ENCODE measurements around the gene GANAB.
A peak's percentile ranks its signal among the peaks of the same experiment; 100 is the strongest.

The GANAB gene

DNA sequence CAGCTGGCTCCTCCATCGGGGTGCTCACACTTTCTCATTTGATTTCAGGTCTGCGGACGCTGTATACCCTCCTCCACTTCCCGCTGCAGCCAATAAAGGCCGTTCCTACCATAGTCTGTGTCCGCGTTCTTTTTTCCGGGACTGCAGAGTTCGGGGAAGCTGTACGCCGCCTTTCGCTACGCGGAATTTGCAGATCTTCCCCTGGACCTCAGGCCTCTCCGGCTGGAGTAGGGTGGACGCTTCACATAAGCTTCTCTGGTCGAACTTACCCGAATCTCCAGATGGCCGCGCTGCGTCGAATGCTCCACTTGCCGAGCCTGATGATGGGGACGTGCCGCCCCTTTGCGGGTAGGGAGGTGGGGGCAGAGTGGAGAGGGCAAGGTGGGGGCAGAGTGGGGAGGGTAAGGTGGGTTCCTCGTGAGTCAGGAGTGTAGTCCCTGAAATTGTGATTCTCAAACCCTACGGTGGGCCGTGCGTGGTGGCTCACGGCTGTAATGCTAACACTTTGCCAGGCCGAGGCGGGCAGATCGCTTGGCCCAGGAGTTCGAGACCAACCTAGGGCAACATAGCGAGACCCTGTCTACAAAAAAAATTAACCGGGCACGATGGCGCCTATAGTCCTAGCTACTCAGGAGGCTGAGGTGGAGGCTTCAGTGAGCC, 19.3 kb upstream of the GANAB start:
- peak overlapping the region; percentile 87 for H3K14ac ChIP-seq (ENCODE audit: low read length)
- H3K23ac ChIP-seq (ENCODE audit: low read length), result no peak overlapping the region
- peak; percentile 29 to 55 for DNase-seq
- H3K79me2 ChIP-seq (ENCODE audit: control insufficient read depth, insufficient read depth, low read length, poor library complexity), result peaks cover 18% of the 10 kb centered on the region
- H3K9ac ChIP-seq (ENCODE audit: low read length), result peak overlapping the region; percentile 82
- peak overlapping the region; percentile 85 for H3K4me3 ChIP-seq (ENCODE audit: low read depth, low read length)
- H3K18ac ChIP-seq (ENCODE audit: low read length), result peak overlapping the region; percentile 85
- peak overlapping the region; percentile 21 for H2BK120ac ChIP-seq (ENCODE audit: insufficient read depth, low read length, poor library complexity)
- H4K91ac ChIP-seq (ENCODE audit: low read depth, low read length), result peak overlapping the region; percentile 75
- peaks cover 13 to 28% of the 10 kb centered on the region in 2 experiments for H3K36me3 ChIP-seq (ENCODE audit: control insufficient read depth in 1 of 2, insufficient read depth in 2 of 2, low read length in 2 of 2)
- no peak overlapping the region for H2AFZ ChIP-seq (ENCODE audit: insufficient read depth, low read length, poor library complexity)
- H3K9me3 ChIP-seq (ENCODE audit: insufficient read depth, low read depth, low read length), result no peaks in the 10 kb centered on the region
- H4K12ac ChIP-seq (ENCODE audit: low read depth, low read length), result peak overlapping the region; percentile 81
- peak overlapping the region; percentile 36 for H2AK5ac ChIP-seq (ENCODE audit: low read length)
- peak overlapping the region; percentile 25 for H2BK5ac ChIP-seq (ENCODE audit: low read depth, low read length, poor library complexity)
- H3K4ac ChIP-seq (ENCODE audit: low read depth, low read length), result peak overlapping the region; percentile 93
- H3K27ac ChIP-seq (ENCODE audit: low read depth, low read length), result peak overlapping the region; percentile 66
- WGBS (ENCODE audit: extremely low coverage, insufficient coverage, insufficient read length), result no CpG with 5 or more reads among the region's 39 CpGs
- H3K4me1 ChIP-seq (ENCODE audit: control insufficient read depth in 1 of 2, insufficient read depth in 2 of 2, low read length in 2 of 2), result peaks cover 10% of the 10 kb centered on the region in 2 experiments
- H4K8ac ChIP-seq (ENCODE audit: low read depth, low read length), result peak overlapping the region; percentile 64
- H3K27me3 ChIP-seq (ENCODE audit: insufficient read depth, low read length), result no peaks in the 10 kb centered on the region
- H2BK12ac ChIP-seq (ENCODE audit: low read length), result peak overlapping the region; percentile 16
- peak overlapping the region; percentile 68 for H3K4me2 ChIP-seq (ENCODE audit: low read length)
- peaks cover 13% of the 10 kb centered on the region for H3K79me1 ChIP-seq (ENCODE audit: low read length)

DNA sequence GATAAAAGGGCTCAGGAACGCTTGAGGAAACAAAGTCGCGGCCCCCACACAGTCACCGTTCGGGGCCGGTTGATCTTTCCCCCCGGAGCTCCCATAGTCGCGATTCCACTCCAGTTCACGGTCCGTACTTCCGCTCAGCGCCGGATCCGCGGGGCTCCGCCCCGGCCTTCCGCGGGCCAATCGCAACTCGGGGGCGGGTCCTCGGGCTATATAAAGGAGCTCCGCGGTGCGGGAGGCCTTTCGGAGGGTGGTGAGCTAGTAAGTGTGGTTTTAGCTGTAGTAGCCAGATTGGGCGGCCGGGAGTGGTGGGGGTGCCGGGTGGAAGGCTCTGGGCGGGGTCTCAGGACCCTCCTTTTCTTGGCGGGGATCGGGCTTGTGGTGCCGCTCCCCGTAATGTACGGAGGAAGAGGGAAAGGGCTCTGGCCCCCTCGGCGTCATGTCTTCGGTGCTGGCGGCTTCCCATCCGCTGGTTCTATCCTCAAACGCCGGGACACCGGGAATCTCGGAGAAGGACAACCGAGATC, 18.7 kb upstream of the GANAB start, which contains the start of the genes C11orf98 and CSKMT:
TSS of gene C11orf98 (minus strand) at position 136 of the 524 bp plus-strand sequence. CDS start at position 95, 41 bp downstream.
TSS of gene CSKMT (plus strand) at position 238 of the 524 bp plus-strand sequence. CDS start 568 bp downstream, outside the sequence.
- H2BK5ac ChIP-seq (ENCODE audit: low read depth, low read length, poor library complexity), result peak within 1 kb of the TSS; percentile 69
- peak within 1 kb of the TSS; percentile 90 for H3K9ac ChIP-seq (ENCODE audit: low read length)
- H4K12ac ChIP-seq (ENCODE audit: low read depth, low read length), result peak within 1 kb of the TSS; percentile 81
- H4K91ac ChIP-seq (ENCODE audit: low read depth, low read length), result peak within 1 kb of the TSS; percentile 83
- H3K4me2 ChIP-seq (ENCODE audit: low read length), result peak within 1 kb of the TSS; percentile 68
- peak within 1 kb of the TSS; percentile 85 for H3K18ac ChIP-seq (ENCODE audit: low read length)
- H3K14ac ChIP-seq (ENCODE audit: low read length), result peak within 1 kb of the TSS; percentile 88
- no peaks in the 10 kb centered on the region for H3K27me3 ChIP-seq (ENCODE audit: insufficient read depth, low read length)
- H3K79me1 ChIP-seq (ENCODE audit: low read length), result peaks cover 13% of the 10 kb centered on the region
- peak within 1 kb of the TSS; percentile 93 for H3K4ac ChIP-seq (ENCODE audit: low read depth, low read length)
- peak within 1 kb of the TSS; percentile 54 for H2BK120ac ChIP-seq (ENCODE audit: insufficient read depth, low read length, poor library complexity)
- H2AK5ac ChIP-seq (ENCODE audit: low read length), result peak within 1 kb of the TSS; percentile 36
- H3K23ac ChIP-seq (ENCODE audit: low read length), result no peak within 1 kb of the TSS
- peak within 1 kb of the TSS; percentile 84 for H4K8ac ChIP-seq (ENCODE audit: low read depth, low read length)
- peak within 1 kb of the TSS; percentile 70 for H2AFZ ChIP-seq (ENCODE audit: insufficient read depth, low read length, poor library complexity)
- no CpG with 5 or more reads among the region's 47 CpGs for WGBS (ENCODE audit: extremely low coverage, insufficient coverage, insufficient read length)
- peaks cover 18% of the 10 kb centered on the region for H3K79me2 ChIP-seq (ENCODE audit: control insufficient read depth, insufficient read depth, low read length, poor library complexity)
- peak; percentile 85 to 95 for DNase-seq
- H3K9me3 ChIP-seq (ENCODE audit: insufficient read depth, low read depth, low read length), result no peaks in the 10 kb centered on the region
- peak within 1 kb of the TSS; percentile 89 for H3K4me3 ChIP-seq (ENCODE audit: low read depth, low read length)
- H3K4me1 ChIP-seq (ENCODE audit: control insufficient read depth in 1 of 2, insufficient read depth in 2 of 2, low read length in 2 of 2), result peaks cover 10% of the 10 kb centered on the region in 2 experiments
- H3K27ac ChIP-seq (ENCODE audit: low read depth, low read length), result peak within 1 kb of the TSS; percentile 92
- H2BK12ac ChIP-seq (ENCODE audit: low read length), result peak within 1 kb of the TSS; percentile 16
- H3K36me3 ChIP-seq (ENCODE audit: control insufficient read depth in 1 of 2, insufficient read depth in 2 of 2, low read length in 2 of 2), result peaks cover 13 to 30% of the 10 kb centered on the region in 2 experiments

DNA sequence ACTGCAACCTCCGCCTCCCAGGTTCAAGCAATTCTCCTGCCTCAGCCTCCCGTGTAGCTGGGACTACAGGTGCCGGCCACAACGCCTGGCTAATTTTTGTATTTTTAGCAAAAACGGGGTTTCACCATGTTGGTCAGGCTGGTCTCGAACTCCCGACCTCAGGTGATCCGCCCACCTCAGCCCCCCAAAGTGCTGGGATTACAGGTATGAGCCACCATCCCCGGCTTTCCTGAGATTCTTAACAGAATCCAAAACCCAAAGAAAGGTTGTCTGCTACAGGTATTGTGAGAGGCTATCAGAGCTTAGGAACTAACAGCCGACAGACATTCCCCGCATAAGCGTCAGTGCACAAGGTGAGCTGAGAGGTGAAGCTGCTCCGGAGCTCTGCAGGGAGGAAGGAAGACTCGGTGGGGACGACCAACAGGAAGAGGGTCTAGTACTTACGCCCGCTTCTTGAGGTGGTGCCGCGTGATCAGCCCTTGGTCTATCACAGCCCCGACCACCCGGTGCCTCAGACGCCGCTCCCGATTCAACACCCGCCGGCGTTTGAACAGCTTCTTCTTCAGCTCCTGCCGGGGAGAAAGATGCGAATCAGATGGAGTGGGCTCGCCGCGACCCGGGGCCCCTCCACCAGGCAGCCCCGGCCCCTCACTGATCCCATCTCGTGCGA, 18.1 kb upstream of the GANAB start:
- peak overlapping the region; percentile 54 for H2BK120ac ChIP-seq (ENCODE audit: insufficient read depth, low read length, poor library complexity)
- peak overlapping the region; percentile 89 for H3K4me3 ChIP-seq (ENCODE audit: low read depth, low read length)
- peak overlapping the region; percentile 32 for H2AK5ac ChIP-seq (ENCODE audit: low read length)
- H3K23ac ChIP-seq (ENCODE audit: low read length), result no peak overlapping the region
- H3K4ac ChIP-seq (ENCODE audit: low read depth, low read length), result peak overlapping the region; percentile 71
- peak overlapping the region; percentile 84 for H4K8ac ChIP-seq (ENCODE audit: low read depth, low read length)
- peaks cover 18% of the 10 kb centered on the region for H3K79me2 ChIP-seq (ENCODE audit: control insufficient read depth, insufficient read depth, low read length, poor library complexity)
- peak overlapping the region; percentile 68 for H3K4me2 ChIP-seq (ENCODE audit: low read length)
- no peaks in the 10 kb centered on the region for H3K9me3 ChIP-seq (ENCODE audit: insufficient read depth, low read depth, low read length)
- H3K4me1 ChIP-seq (ENCODE audit: control insufficient read depth in 1 of 2, insufficient read depth in 2 of 2, low read length in 2 of 2), result peaks cover 10% of the 10 kb centered on the region in 2 experiments
- H2BK12ac ChIP-seq (ENCODE audit: low read length), result no peak overlapping the region
- H3K27me3 ChIP-seq (ENCODE audit: insufficient read depth, low read length), result no peaks in the 10 kb centered on the region
- peak; percentile 73 to 79 for DNase-seq
- peak overlapping the region; percentile 92 for H3K27ac ChIP-seq (ENCODE audit: low read depth, low read length)
- peak overlapping the region; percentile 88 for H3K14ac ChIP-seq (ENCODE audit: low read length)
- peak overlapping the region; percentile 55 for H3K18ac ChIP-seq (ENCODE audit: low read length)
- H3K9ac ChIP-seq (ENCODE audit: low read length), result peak overlapping the region; percentile 90
- H4K91ac ChIP-seq (ENCODE audit: low read depth, low read length), result peak overlapping the region; percentile 83
- H4K12ac ChIP-seq (ENCODE audit: low read depth, low read length), result peak overlapping the region; percentile 4
- peak overlapping the region; percentile 70 for H2AFZ ChIP-seq (ENCODE audit: insufficient read depth, low read length, poor library complexity)
- H2BK5ac ChIP-seq (ENCODE audit: low read depth, low read length, poor library complexity), result peak overlapping the region; percentile 69
- peaks cover 13 to 29% of the 10 kb centered on the region in 2 experiments for H3K36me3 ChIP-seq (ENCODE audit: control insufficient read depth in 1 of 2, insufficient read depth in 2 of 2, low read length in 2 of 2)
- WGBS (ENCODE audit: extremely low coverage, insufficient coverage, insufficient read length), result no CpG with 5 or more reads among the region's 36 CpGs
- H3K79me1 ChIP-seq (ENCODE audit: low read length), result peaks cover 13% of the 10 kb centered on the region

DNA sequence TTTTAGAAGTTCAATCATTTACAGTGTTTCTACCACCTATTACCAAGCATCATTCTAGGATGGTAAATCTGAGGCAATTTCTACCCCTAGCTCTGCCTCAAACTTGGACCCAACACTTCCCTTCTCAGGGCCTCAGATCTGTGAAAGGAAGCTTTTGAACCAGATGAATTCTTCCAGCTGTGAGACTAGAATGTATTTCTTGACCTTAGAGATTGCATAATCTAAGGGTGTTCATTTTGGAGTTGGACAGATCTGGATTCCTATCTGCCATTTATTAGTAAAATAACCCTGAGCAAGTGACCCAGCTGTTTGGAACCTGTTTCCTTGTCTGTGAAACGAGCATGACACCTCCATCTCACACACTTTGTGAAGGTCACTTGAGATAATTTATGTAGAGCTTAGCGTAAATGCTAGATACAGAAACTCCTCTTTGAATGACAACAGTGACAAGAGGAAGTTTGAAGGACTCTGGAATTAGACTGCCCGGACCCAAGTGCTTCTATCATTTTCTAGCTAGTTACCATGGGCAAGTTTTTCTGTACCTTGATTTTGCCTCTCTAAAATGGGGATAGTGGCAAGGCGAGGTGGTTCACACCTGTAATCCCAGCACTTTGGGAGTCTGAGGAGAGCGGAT, 10.5 kb upstream of the GANAB start:
- H3K4me2 ChIP-seq (ENCODE audit: low read length), result no peak overlapping the region
- H2BK5ac ChIP-seq (ENCODE audit: low read depth, low read length, poor library complexity), result no peak overlapping the region
- H3K23ac ChIP-seq (ENCODE audit: low read length), result no peak overlapping the region
- H3K4me3 ChIP-seq (ENCODE audit: low read depth, low read length), result no peak overlapping the region
- peaks cover 0 to 3% of the 10 kb centered on the region in 2 experiments for H3K36me3 ChIP-seq (ENCODE audit: control insufficient read depth in 1 of 2, insufficient read depth in 2 of 2, low read length in 2 of 2)
- H3K79me1 ChIP-seq (ENCODE audit: low read length), result peaks cover 7% of the 10 kb centered on the region
- H2AK5ac ChIP-seq (ENCODE audit: low read length), result no peak overlapping the region
- H2BK12ac ChIP-seq (ENCODE audit: low read length), result no peak overlapping the region
- H2BK120ac ChIP-seq (ENCODE audit: insufficient read depth, low read length, poor library complexity), result no peak overlapping the region
- H3K9ac ChIP-seq (ENCODE audit: low read length), result no peak overlapping the region
- H3K18ac ChIP-seq (ENCODE audit: low read length), result no peak overlapping the region
- peaks cover 2 to 8% of the 10 kb centered on the region in 2 experiments for H3K4me1 ChIP-seq (ENCODE audit: control insufficient read depth in 1 of 2, insufficient read depth in 2 of 2, low read length in 2 of 2)
- H4K8ac ChIP-seq (ENCODE audit: low read depth, low read length), result no peak overlapping the region
- peaks cover 7% of the 10 kb centered on the region for H3K79me2 ChIP-seq (ENCODE audit: control insufficient read depth, insufficient read depth, low read length, poor library complexity)
- H3K14ac ChIP-seq (ENCODE audit: low read length), result no peak overlapping the region
- DNase-seq, result peak in 1 of 2 donors; percentile 57
- no peak overlapping the region for H3K4ac ChIP-seq (ENCODE audit: low read depth, low read length)
- no peaks in the 10 kb centered on the region for H3K9me3 ChIP-seq (ENCODE audit: insufficient read depth, low read depth, low read length)
- no peak overlapping the region for H4K91ac ChIP-seq (ENCODE audit: low read depth, low read length)
- WGBS (ENCODE audit: extremely low coverage, insufficient coverage, insufficient read length), result no CpG with 5 or more reads among the region's 5 CpGs
- no peak overlapping the region for H2AFZ ChIP-seq (ENCODE audit: insufficient read depth, low read length, poor library complexity)
- H3K27ac ChIP-seq (ENCODE audit: low read depth, low read length), result no peak overlapping the region
- no peaks in the 10 kb centered on the region for H3K27me3 ChIP-seq (ENCODE audit: insufficient read depth, low read length)
- H4K12ac ChIP-seq (ENCODE audit: low read depth, low read length), result no peak overlapping the region
